Peyer's patch (tissue), 4 donors: Measurements from ENCODE around the gene FTCD.

Source experiments
- CTCF ChIP-seq, 6 experiments: fragments of 450-650 bp in 4 of 6; fragments of 200-600 bp in 2 of 6; sonication (generic) in 1 of 6; IDR thresholded peaks; one replicate each; pipeline ENCODE4 v1.5.1; 2017 to 2019; ENCODE audit warnings: antibody characterized with exemption in 6 of 6, mild to moderate bottlenecking in 3 of 6, moderate library complexity in 1 of 6
- POLR2A ChIP-seq, 2 donors: fragments of 450-650 bp; IDR thresholded peaks; one replicate each; pipeline ENCODE4 v1.5.1; 2017; ENCODE audit warnings: antibody characterized with exemption in 2 of 2, mild to moderate bottlenecking in 2 of 2, moderate library complexity in 2 of 2

- TF ChIP-seq CTCF (IDR thresholded peaks at IDR 0.05) (no peak), POLR2A (IDR thresholded peaks at IDR 0.05) (no peak)
These were observed 47.3 kb upstream of the FTCD start for GRCh38 chr21:46202592-46203202.
